ENCODE results near the gene OR1A1.
"Not testable (repeated sequence)": the region's sequence is repeated elsewhere in the genome, so short reads cannot be mapped to it uniquely, and the experiment has no call there.

The OR1A1 gene

GRCh38 chr17:3207367-3207766 lies at the start of gene OR1A1:
TSS of gene OR1A1 (plus strand) at chr17:3207667. CDS start at chr17:3215621, 7,954 bp downstream.
- no peak for DNase-seq (ENCODE audit: low read depth in 1 of 2, low spot score in 1 of 2)

GRCh38 chr17:3167574-3167973 lies 39.9 kb upstream of the OR1A1 start:
- DNase-seq (ENCODE audit: low read depth in 1 of 2, low spot score in 1 of 2), result no peak

- DNase-seq (ENCODE audit: low read depth in 1 of 2, low spot score in 1 of 2), result no peak
Measured at GRCh38 chr17:3189961-3190360, 17.5 kb upstream of the OR1A1 start.

- DNase-seq (ENCODE audit: low read depth in 1 of 2, low spot score in 1 of 2), result no peak
Measured at GRCh38 chr17:3197219-3197618, 10.2 kb upstream of the OR1A1 start, which contains the start of gene OR1A2. TSS of gene OR1A2 (plus strand) at chr17:3197519. CDS start at chr17:3197519, 0 bp downstream.

GRCh38 chr17:3208484-3208883 lies 1.0 kb downstream of the OR1A1 start:
- no peak for DNase-seq (ENCODE audit: low read depth in 1 of 2, low spot score in 1 of 2)

- no peak for DNase-seq (ENCODE audit: low read depth in 1 of 2, low spot score in 1 of 2)
Measured at GRCh38 chr17:3213001-3213400, 5.5 kb downstream of the OR1A1 start.

- no peak for DNase-seq (ENCODE audit: low read depth in 1 of 2, low spot score in 1 of 2)
Measured at GRCh38 chr17:3213587-3213986, 6.1 kb downstream of the OR1A1 start.

GRCh38 chr17:3219978-3220377 lies 12.5 kb downstream of the OR1A1 start:
- DNase-seq (ENCODE audit: low read depth in 1 of 2, low spot score in 1 of 2), result not testable (repeated sequence)

- DNase-seq (ENCODE audit: low read depth in 1 of 2, low spot score in 1 of 2), result no peak
Measured at GRCh38 chr17:3221850-3222249, 14.4 kb downstream of the OR1A1 start.

- no peak for DNase-seq (ENCODE audit: low read depth in 1 of 2, low spot score in 1 of 2)
Measured at GRCh38 chr17:3222505-3222904, 15.0 kb downstream of the OR1A1 start.

GRCh38 chr17:3224721-3225352 lies 17.4 kb downstream of the OR1A1 start:
- DNase-seq (ENCODE audit: low read depth in 1 of 2, low spot score in 1 of 2), result not testable (repeated sequence)

- not testable (repeated sequence) for DNase-seq (ENCODE audit: low read depth in 1 of 2, low spot score in 1 of 2)
Measured at GRCh38 chr17:3232300-3232699, 24.8 kb downstream of the OR1A1 start.

GRCh38 chr17:3238685-3239084 lies 31.2 kb downstream of the OR1A1 start:
- not testable (repeated sequence) for DNase-seq (ENCODE audit: low read depth in 1 of 2, low spot score in 1 of 2)

- DNase-seq (ENCODE audit: low read depth in 1 of 2, low spot score in 1 of 2), result not testable (repeated sequence)
Measured at GRCh38 chr17:3241044-3241443, 33.6 kb downstream of the OR1A1 start.

GRCh38 chr17:3244841-3245240 lies 37.4 kb downstream of the OR1A1 start:
- DNase-seq (ENCODE audit: low read depth in 1 of 2, low spot score in 1 of 2), result not testable (repeated sequence)

- DNase-seq (ENCODE audit: low read depth in 1 of 2, low spot score in 1 of 2), result not testable (repeated sequence)
Measured at GRCh38 chr17:3249013-3249412, 41.5 kb downstream of the OR1A1 start.

- DNase-seq (ENCODE audit: low read depth in 1 of 2, low spot score in 1 of 2), result no peak
Measured at GRCh38 chr17:3256575-3256974, 49.1 kb downstream of the OR1A1 start.

GRCh38 chr17:3260163-3260562 lies 52.7 kb downstream of the OR1A1 start:
- DNase-seq (ENCODE audit: low read depth in 1 of 2, low spot score in 1 of 2), result no peak

- DNase-seq (ENCODE audit: low read depth in 1 of 2, low spot score in 1 of 2), result no peak
Measured at GRCh38 chr17:3260600-3260999, 53.1 kb downstream of the OR1A1 start.

Data from activated T-helper 1 cell treated with anti-CD3 and anti-CD28 coated beads, Interleukin-2, amount 50 U/mL, for 16 hours (primary cell).